H9 (cell line): ENCODE data around the gene OR56B1. TPM values are rescaled to one million over a fixed set of nuclear protein-coding genes. Genes with fewer than 3 reads are reported as not detected.

Source experiments
- DNase-seq: peaks from one replicate; pipeline ENCODE4 v3.0.0-alpha.2; 2017
- H2AFZ ChIP-seq: one replicate; pipeline ENCODE4 v1.6.1; 2013; ENCODE audit warnings: mild to moderate bottlenecking, low read length, control low read depth, moderate library complexity
- H2AK5ac ChIP-seq: 2 replicates; pipeline ENCODE4 v1.6.1; 2013; ENCODE audit warnings: low read length, control low read depth, mixed read lengths; ENCODE audit not compliant: insufficient read length
- H2BK120ac ChIP-seq: one replicate; pipeline ENCODE4 v1.6.1; 2013; ENCODE audit warnings: low read depth, mild to moderate bottlenecking, low read length, control low read depth, inconsistent platforms; ENCODE audit not compliant: poor library complexity, severe bottlenecking
- H2BK12ac ChIP-seq: 2 replicates; pipeline ENCODE4 v1.6.1; 2013; ENCODE audit warnings: low read length, control low read depth, mixed read lengths, low read depth; ENCODE audit not compliant: insufficient read length
- H2BK15ac ChIP-seq: 2 replicates; pipeline ENCODE4 v1.6.1; 2013; ENCODE audit warnings: low read depth, low read length, control low read depth
- H2BK20ac ChIP-seq: one replicate; pipeline ENCODE4 v1.6.1; 2013; ENCODE audit warnings: low read depth, mild to moderate bottlenecking, low read length, control low read depth, inconsistent platforms; ENCODE audit not compliant: poor library complexity, severe bottlenecking
- H2BK5ac ChIP-seq: 2 replicates; pipeline ENCODE4 v1.6.1; 2013; ENCODE audit warnings: low read length, control low read depth, mixed read lengths; ENCODE audit not compliant: insufficient read length
- H3K14ac ChIP-seq: 2 replicates; pipeline ENCODE4 v1.6.1; 2013; ENCODE audit warnings: low read length, control low read depth; ENCODE audit not compliant: insufficient read depth
- H3K18ac ChIP-seq: 2 replicates; pipeline ENCODE4 v1.6.1; 2013; ENCODE audit warnings: low read depth, mild to moderate bottlenecking, mixed read lengths, low read length, control low read depth; ENCODE audit not compliant: insufficient read length
- H3K23ac ChIP-seq: 2 replicates; pipeline ENCODE4 v1.6.1; 2013; ENCODE audit warnings: low read length, control low read depth, mixed read lengths, low read depth; ENCODE audit not compliant: insufficient read length
- H3K23me2 ChIP-seq: 2 replicates; pipeline ENCODE4 v1.6.1; 2013; ENCODE audit warnings: low read depth, mild to moderate bottlenecking, mixed read lengths, low read length, control low read depth; ENCODE audit not compliant: insufficient read length, poor library complexity, severe bottlenecking
- H3K27ac ChIP-seq: 2 replicates; pipeline ENCODE4 v1.5.1; 2013; ENCODE audit warnings: low read length, control low read depth, mixed read lengths, low read depth; ENCODE audit not compliant: insufficient read length
- H3K27me3 ChIP-seq: 2 replicates; pipeline ENCODE4 v1.6.1; 2013; ENCODE audit warnings: low read length, control low read depth, inconsistent platforms; ENCODE audit not compliant: insufficient read depth
- H3K4ac ChIP-seq: 2 replicates; pipeline ENCODE4 v1.6.1; 2013; ENCODE audit warnings: low read depth, mild to moderate bottlenecking, control low read depth, inconsistent platforms, low read length, moderate library complexity
- H3K4me1 ChIP-seq: 2 replicates; pipeline ENCODE4 v1.6.1; 2013; ENCODE audit warnings: low read length, control low read depth, inconsistent platforms; ENCODE audit not compliant: insufficient read depth
- H3K4me2 ChIP-seq: 2 replicates; pipeline ENCODE4 v1.6.1; 2013; ENCODE audit warnings: low read length, control low read depth, mixed read lengths; ENCODE audit not compliant: insufficient read length, insufficient read depth
- H3K56ac ChIP-seq: 2 replicates; pipeline ENCODE4 v1.6.1; 2013; ENCODE audit warnings: low read depth, mild to moderate bottlenecking, mixed read lengths, low read length, control low read depth; ENCODE audit not compliant: insufficient read length
- H3K79me1 ChIP-seq: 2 replicates; pipeline ENCODE4 v1.6.1; 2013; ENCODE audit warnings: low read depth, mild to moderate bottlenecking, moderate library complexity, low read length, control low read depth, inconsistent platforms; ENCODE audit not compliant: insufficient read depth, poor library complexity, severe bottlenecking
- H3K79me2 ChIP-seq: 2 replicates; pipeline ENCODE4 v1.6.1; 2013; ENCODE audit warnings: low read length, control low read depth, inconsistent platforms; ENCODE audit not compliant: insufficient read depth
- H3K9ac ChIP-seq: 2 replicates; pipeline ENCODE4 v1.6.1; 2013; ENCODE audit warnings: low read length, control low read depth, mixed read lengths; ENCODE audit not compliant: insufficient read length; ENCODE audit errors: extremely low read depth
- H3K9me3 ChIP-seq: one replicate; pipeline ENCODE4 v1.6.1; 2013; ENCODE audit warnings: low read depth, low read length, inconsistent platforms; ENCODE audit not compliant: control insufficient read depth
- H3T11ph ChIP-seq: one replicate; pipeline ENCODE4 v1.6.1; 2013; ENCODE audit warnings: mild to moderate bottlenecking, low read length, control low read depth, inconsistent platforms
- H4K20me1 ChIP-seq: one replicate; pipeline ENCODE4 v1.6.1; 2013; ENCODE audit not compliant: control insufficient read depth, insufficient read length, insufficient read depth
- H4K5ac ChIP-seq: 2 replicates; pipeline ENCODE4 v1.6.1; 2013; ENCODE audit warnings: low read depth, mild to moderate bottlenecking, mixed read lengths, low read length, control low read depth; ENCODE audit not compliant: insufficient read length
- H4K8ac ChIP-seq: replicated peaks from 2 replicates; pipeline ENCODE4 v1.6.1; 2013; ENCODE audit warnings: low read length, control low read depth, mixed read lengths, low read depth; ENCODE audit not compliant: insufficient read length
- H4K91ac ChIP-seq: 2 replicates; pipeline ENCODE4 v1.6.1; 2013; ENCODE audit warnings: low read depth, mild to moderate bottlenecking, moderate library complexity, mixed read lengths, low read length, control low read depth; ENCODE audit not compliant: insufficient read length
- H3K27ac Mint-ChIP-seq, 3 experiments: 2 replicates in 2 of 3; 3 replicates in 1 of 3; pipeline ENCODE4 v1.8.0; 2020 to 2021; ENCODE audit warnings: mixed read lengths in 3 of 3, mild to moderate bottlenecking in 1 of 3, moderate library complexity in 1 of 3
- H3K27me3 Mint-ChIP-seq: 2 replicates; pipeline ENCODE4 v1.8.0; 2021; ENCODE audit warnings: low read depth, mild to moderate bottlenecking, moderate library complexity, mixed read lengths
- H3K36me3 Mint-ChIP-seq, 3 experiments: 2 replicates in 2 of 3; 3 replicates in 1 of 3; pipeline ENCODE4 v1.8.0; 2020 to 2021; ENCODE audit warnings: low read depth in 3 of 3, mixed read lengths in 3 of 3; ENCODE audit not compliant: insufficient read depth in 1 of 3
- H3K4me1 Mint-ChIP-seq, 2 experiments: 2 replicates each; pipeline ENCODE4 v1.8.0; 2020; ENCODE audit warnings: mixed read lengths in 2 of 2
- H3K4me3 Mint-ChIP-seq, 2 experiments: 2 replicates in 1 of 2; 3 replicates in 1 of 2; pipeline ENCODE4 v1.8.0; 2020 to 2021; ENCODE audit warnings: mild to moderate bottlenecking in 2 of 2, mixed read lengths in 2 of 2, moderate library complexity in 1 of 2
- H3K9me3 Mint-ChIP-seq, 2 experiments: 2 replicates in 1 of 2; 3 replicates in 1 of 2; pipeline ENCODE4 v1.8.0; 2020; ENCODE audit warnings: mild to moderate bottlenecking in 2 of 2, mixed read lengths in 2 of 2, moderate library complexity in 1 of 2
- WGBS: extraction: QIAGEN DNeasy Blood & Tissue Kit; methylation state at CpG from one replicate; pipeline ENCODE4 v1.1.7; 2013; ENCODE audit warnings: missing lambda C conversion rate, low lambda C conversion rate, mixed read lengths; ENCODE audit not compliant: insufficient read length; ENCODE audit errors: extremely low coverage; 5-methylcytosine and 5-hydroxymethylcytosine counted together
- long read RNA-seq: library from polyadenylated mRNA; unstranded; transcript quantifications from one replicate; pipeline ENCODE4 v2.0.0, GENCODE V29; 2020
- total RNA-seq: library from RNA; stranded (reverse); gene quantifications from 2 replicates; pipeline ENCODE4 v1.2.1, GENCODE V29; 2021
- TF ChIP-seq, protein P1 (sequence below): fragments of 200-600 bp; sonication (generic); conservative IDR thresholded peaks from 3 replicates; pipeline ENCODE4 v1.8.0; 2021; ENCODE audit warnings: antibody characterized with exemption, mild to moderate bottlenecking

The OR56B1 gene, protein sequence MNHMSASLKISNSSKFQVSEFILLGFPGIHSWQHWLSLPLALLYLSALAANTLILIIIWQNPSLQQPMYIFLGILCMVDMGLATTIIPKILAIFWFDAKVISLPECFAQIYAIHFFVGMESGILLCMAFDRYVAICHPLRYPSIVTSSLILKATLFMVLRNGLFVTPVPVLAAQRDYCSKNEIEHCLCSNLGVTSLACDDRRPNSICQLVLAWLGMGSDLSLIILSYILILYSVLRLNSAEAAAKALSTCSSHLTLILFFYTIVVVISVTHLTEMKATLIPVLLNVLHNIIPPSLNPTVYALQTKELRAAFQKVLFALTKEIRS
- total RNA-seq: not detected in 2 replicates
- long read RNA-seq: 0 reads

DNA sequence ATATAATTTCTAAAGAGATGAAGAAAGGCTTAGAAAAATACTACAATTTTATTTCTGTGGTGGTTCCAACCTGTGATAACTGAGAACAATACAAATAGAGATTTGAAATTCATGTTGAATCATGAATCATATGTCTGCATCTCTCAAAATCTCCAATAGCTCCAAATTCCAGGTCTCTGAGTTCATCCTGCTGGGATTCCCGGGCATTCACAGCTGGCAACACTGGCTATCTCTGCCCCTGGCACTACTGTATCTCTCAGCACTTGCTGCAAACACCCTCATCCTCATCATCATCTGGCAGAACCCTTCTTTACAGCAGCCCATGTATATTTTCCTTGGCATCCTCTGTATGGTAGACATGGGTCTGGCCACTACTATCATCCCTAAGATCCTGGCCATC lies at the start of gene OR56B1:
Gene OR56B1, plus strand, starts transcription at position 53 of the 400 bp plus-strand sequence. Its CDS starts 69 bp downstream, at position 122.
- Histone ChIP-seq H4K5ac (no peak within 1 kb of the TSS), H2BK120ac (no peak within 1 kb of the TSS), H3K9ac (no peak within 1 kb of the TSS), H4K8ac (no peak within 1 kb of the TSS), H3K23ac (no peak within 1 kb of the TSS), H3K4ac (no peak within 1 kb of the TSS), H3T11ph (no peak within 1 kb of the TSS), H2BK5ac (no peak within 1 kb of the TSS), H3K27ac (no peak within 1 kb of the TSS), H3K56ac (no peak within 1 kb of the TSS), H3K23me2 (no peaks in the 10 kb centered on the region), H3K27me3 (no peaks in the 10 kb centered on the region), H2BK12ac (no peak within 1 kb of the TSS), H2BK15ac (no peak within 1 kb of the TSS), H2AFZ (no peak within 1 kb of the TSS), H4K20me1 (no peaks in the 10 kb centered on the region), H3K79me2 (no peaks in the 10 kb centered on the region), H2AK5ac (no peak within 1 kb of the TSS), H3K4me2 (no peak within 1 kb of the TSS), H3K79me1 (no peaks in the 10 kb centered on the region), H3K18ac (no peak within 1 kb of the TSS), H3K14ac (no peak within 1 kb of the TSS), H3K4me1 (no peaks in the 10 kb centered on the region), H3K9me3 (no peaks in the 10 kb centered on the region), H4K91ac (no peak within 1 kb of the TSS), H2BK20ac (no peak within 1 kb of the TSS)
- no peak within 1 kb of the TSS for H3K4me3 Mint-ChIP-seq
- H3K36me3 Mint-ChIP-seq: no peaks in the 10 kb centered on the region
- H3K27me3 Mint-ChIP-seq: no peaks in the 10 kb centered on the region
- no peaks in the 10 kb centered on the region for H3K9me3 Mint-ChIP-seq
- DNase-seq: no peak
- no peak within 1 kb of the TSS; a peak in 1 of 7 replicates for H3K27ac Mint-ChIP-seq
- 0 out of 4 replicates have a peak, but pooled peaks cover 0 to 2% of the 10 kb centered on the region in 2 experiments for H3K4me1 Mint-ChIP-seq
- no CpG with 5 or more reads among the region's 1 CpG for whole genome bisulfite sequencing
- TF ChIP-seq, protein P1, sequence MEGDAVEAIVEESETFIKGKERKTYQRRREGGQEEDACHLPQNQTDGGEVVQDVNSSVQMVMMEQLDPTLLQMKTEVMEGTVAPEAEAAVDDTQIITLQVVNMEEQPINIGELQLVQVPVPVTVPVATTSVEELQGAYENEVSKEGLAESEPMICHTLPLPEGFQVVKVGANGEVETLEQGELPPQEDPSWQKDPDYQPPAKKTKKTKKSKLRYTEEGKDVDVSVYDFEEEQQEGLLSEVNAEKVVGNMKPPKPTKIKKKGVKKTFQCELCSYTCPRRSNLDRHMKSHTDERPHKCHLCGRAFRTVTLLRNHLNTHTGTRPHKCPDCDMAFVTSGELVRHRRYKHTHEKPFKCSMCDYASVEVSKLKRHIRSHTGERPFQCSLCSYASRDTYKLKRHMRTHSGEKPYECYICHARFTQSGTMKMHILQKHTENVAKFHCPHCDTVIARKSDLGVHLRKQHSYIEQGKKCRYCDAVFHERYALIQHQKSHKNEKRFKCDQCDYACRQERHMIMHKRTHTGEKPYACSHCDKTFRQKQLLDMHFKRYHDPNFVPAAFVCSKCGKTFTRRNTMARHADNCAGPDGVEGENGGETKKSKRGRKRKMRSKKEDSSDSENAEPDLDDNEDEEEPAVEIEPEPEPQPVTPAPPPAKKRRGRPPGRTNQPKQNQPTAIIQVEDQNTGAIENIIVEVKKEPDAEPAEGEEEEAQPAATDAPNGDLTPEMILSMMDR: no peak
